HL-60/S4 treated with phorbol 12-myristate 13-acetate at 8.2 ng/mL for 4 days and 3 days (cell line): Measurements from ENCODE around the gene GPC4.

ENCODE experiments used
- in situ Hi-C: fragments of 300-500 bp; cut with MboI; formaldehyde crosslinking; loops from 2 replicates; pipeline ENCODE4 v1.15.0; 2022; ENCODE audit warnings: low sequenced_read_pairs

GPC4 gene

GRCh38 chrX:133412246-133412645 is 3.0 kb downstream of the GPC4 start:
- in situ Hi-C loops = no loop called here

GRCh38 chrX:133410550-133410949 is 4.7 kb downstream of the GPC4 start:
- in situ Hi-C loops = no loop called here

DNA sequence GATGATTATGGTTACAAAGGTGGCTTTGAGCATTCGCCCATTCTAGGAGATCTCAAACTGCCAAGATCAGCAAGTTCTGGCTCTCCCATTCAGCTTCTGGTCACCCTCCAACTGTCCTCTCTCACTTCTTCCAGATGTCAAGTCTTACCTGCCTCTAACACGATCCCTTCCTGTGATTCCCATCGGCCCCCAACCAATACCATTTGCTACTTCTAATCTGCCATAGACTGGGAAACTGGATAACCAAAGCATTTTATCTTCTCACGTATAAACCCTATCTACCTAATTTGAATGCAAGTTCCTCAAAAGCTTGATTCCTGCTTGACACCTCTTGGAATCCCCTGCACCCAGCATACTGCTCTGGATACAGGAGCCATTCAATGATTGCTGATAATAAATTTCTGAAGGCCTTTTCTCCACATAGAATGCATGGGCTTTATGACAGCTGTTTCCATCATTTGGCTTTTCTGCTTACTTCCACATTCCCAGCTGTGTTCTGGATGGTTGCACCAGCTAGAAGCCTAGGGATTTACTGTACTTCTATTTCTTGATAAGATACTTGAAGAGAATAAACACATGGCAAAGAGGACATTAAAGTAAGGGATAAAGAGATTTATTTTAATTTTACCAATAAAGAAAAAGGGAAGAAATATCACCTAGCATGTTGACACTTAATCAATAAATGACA is 9.6 kb downstream of the GPC4 start:
- in situ Hi-C loops = no loop called here

DNA sequence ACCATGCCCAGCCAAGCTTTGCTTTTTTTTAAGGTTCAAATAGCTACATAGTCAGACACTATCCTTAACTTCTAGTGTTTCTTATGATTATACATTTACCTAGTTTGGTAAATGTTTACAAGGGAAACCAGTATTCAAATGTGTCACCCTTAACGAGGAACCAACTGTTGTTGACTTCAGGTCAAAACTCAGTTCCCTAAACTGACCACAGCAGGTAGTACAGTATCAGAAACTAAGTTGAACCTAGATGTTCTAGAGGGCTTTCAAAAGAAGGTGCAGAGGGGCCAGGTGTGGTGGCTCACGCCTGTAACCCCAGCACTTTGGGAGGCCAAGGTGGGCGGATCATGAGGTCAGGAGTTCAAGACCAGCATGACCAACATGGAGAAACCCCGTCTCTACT is 11.3 kb downstream of the GPC4 start:
- in situ Hi-C loops = no loop called here

- in situ Hi-C loops = no loop called here
These were observed 12.3 kb downstream of the GPC4 start for GRCh38 chrX:133402830-133403625.

- in situ Hi-C loops = no loop called here
These were observed 13.2 kb downstream of the GPC4 start for GRCh38 chrX:133402042-133402453.

DNA sequence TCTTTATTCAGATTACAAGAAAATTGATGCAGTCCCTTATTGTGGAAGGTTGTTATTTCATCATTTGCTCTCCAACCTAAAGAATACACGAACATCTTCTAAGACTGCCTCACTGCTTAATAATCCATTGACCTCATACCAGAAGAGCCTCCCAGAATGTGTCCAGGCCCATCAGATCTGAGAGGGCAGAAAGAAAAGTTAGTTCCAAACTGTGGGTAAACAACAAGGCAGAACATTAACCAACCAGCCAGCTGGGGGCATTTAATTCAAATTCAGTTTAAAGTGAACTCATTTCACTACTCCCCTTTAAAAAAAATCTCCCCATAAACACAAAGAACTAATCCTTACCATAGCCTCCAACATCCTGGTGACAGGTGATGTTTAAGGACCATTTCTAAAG is 13.8 kb downstream of the GPC4 start:
- in situ Hi-C loops = no loop called here

DNA sequence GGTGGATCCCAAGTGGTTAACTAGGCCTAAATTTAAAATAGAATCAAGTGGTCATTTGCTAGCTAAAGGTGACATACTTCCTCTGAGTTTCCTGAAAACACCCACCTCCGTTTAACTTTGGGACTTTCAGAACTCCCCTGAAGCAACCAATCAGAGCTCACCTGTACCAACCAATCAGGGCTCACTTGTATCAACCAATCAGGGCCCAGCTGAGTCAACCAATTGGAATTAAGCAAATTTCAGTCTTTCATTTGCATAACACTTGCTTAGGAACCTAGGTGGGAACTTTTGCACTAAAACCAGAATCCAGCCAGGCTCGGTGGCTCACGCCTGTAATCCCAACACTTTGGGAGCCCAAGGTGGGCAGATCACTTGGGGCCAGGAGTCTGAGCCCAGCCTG is 15.9 kb downstream of the GPC4 start:
- in situ Hi-C loops = no loop called here

DNA sequence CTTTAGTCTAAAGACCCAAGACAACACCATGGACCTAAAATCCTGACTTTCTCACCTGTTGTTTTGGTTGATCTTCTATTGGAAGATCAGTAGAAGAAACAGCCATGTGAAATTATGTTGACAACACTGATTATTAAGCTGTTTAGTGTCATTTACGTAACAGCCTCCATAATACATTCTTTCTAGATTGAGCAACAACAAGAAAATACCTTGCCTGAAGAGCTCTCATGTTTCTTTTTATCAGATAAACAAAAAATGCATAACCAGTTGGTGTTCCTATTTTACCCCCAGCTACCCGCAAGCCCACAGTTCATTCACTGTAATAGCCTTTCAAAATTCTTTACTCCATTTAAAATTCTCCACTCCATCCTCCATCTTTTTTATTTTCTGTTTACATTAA is 20.5 kb downstream of the GPC4 start:
- in situ Hi-C loops = no loop called here

DNA sequence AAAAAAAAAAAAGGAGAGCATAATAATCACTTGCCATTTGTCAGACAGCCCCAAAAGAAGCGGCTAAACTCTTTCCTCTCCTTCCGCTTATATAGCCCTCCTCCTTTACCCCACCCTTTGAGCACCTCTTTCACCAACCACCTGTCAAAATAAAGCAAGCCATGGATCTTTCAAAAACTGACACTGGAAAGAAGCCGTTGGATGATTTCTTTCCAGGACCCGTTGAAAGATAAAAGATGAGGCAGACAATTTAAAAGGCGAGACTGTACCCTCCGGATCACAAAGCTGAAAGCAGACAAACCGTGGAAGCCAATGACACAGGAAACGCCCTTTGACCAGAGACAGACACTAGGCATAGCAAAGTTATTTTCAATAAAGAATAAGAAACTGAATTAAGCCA is 22.6 kb downstream of the GPC4 start:
- in situ Hi-C loops = no loop called here

DNA sequence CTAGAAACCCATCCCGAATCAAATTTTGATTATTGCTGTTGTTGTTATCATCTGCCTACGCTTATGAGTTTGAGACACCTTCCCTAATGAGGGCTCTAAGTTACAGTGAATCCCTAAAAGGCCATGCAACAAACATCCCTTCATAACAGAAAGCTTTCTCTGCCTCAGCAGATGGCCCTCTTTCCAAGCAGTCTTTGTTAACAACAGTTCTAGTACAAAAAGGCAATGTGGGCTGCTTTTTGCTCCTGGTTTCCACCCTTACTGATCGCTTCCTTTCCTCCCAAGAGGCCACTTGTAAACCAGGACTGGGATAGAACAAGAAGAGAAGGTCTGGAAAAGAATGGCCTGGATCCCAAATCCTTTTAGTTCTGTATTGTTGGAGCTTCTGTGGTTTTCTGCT is 24.2 kb downstream of the GPC4 start:
- in situ Hi-C loops = no loop called here

- in situ Hi-C loops = no loop called here
These were observed 24.6 kb downstream of the GPC4 start for GRCh38 chrX:133390676-133391075.

GRCh38 chrX:133389975-133390374 is 25.3 kb downstream of the GPC4 start:
- in situ Hi-C loops = no loop called here

DNA sequence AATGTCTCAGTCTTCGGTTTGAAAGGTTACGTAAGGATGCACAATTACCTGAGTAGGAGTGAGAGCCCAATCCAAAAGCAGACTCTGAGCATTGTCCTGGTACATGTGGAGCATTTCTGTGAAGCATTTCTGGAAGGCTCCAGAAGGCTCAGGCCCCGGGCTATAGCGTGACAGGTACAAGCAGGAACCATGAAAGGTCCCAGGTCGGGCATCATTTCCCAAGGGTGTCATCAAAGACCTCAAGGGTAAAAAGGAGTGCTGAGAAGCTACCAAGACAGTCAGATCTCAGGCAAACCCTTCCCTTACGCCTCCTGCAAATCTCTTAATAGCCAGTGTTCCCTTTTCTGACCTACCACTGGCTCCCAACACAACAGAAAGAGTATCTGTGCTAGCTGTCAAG is 30.8 kb downstream of the GPC4 start:
- in situ Hi-C loops = no loop called here

DNA sequence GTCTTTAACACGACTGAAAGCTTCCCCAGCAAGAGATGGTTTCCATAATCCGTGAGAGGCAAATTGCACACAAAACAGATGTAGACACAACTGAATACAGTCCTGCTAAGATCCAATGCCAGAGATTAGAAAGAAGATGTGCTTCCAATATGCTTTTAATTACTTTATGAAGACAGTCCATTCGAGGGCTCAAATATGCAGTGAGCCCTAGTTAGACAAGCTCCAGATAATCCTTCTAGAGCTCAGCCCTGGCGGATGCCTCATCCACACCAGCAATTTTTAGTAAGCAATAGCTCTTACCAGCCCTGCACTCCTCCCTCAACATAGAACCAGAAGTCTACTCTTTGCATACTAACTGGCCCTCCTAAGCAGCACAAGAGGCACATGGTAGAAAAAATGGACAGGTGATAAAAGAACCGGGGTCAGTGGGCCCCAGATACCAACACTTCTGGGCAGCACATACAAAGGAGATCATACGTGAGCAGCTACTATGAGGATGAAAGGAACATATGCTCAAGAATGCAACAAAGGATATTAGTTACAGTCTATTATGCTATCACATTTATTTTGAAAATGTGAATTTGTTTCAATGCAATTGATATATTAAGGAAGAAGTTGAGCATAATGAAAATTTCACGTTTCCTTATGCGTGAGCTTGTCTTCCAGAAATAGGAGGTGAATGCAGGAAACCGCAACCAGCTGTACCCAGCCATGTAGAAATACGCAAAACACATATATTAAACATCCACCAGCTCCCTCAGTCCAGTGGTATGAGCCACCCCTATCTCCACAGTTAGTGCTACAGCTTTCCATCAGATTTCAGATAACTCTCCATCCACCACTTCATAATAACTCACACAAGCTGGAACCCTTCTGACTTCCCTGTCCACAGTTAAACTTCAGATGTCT is 34.3 kb downstream of the GPC4 start:
- in situ Hi-C loops = no loop called here

DNA sequence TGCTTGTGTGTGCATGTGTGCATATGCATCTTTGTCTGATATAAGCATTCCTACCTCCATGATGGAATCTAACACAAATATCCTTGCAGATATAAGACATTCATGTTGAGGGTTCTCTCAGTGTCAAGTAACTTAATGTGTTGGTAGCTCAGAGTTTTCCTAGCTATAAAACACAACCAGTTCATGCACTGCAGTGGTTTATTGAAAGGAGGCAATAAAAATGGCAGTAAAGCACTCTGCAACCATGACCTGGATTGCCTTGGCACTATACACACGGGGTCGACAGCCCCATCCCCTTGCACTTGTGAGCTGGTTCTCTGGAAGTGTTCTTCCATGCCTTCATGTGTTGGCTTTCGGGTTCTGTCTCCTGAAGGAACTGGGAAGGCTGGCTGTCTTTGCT is 38.9 kb downstream of the GPC4 start:
- in situ Hi-C loops = no loop called here

DNA sequence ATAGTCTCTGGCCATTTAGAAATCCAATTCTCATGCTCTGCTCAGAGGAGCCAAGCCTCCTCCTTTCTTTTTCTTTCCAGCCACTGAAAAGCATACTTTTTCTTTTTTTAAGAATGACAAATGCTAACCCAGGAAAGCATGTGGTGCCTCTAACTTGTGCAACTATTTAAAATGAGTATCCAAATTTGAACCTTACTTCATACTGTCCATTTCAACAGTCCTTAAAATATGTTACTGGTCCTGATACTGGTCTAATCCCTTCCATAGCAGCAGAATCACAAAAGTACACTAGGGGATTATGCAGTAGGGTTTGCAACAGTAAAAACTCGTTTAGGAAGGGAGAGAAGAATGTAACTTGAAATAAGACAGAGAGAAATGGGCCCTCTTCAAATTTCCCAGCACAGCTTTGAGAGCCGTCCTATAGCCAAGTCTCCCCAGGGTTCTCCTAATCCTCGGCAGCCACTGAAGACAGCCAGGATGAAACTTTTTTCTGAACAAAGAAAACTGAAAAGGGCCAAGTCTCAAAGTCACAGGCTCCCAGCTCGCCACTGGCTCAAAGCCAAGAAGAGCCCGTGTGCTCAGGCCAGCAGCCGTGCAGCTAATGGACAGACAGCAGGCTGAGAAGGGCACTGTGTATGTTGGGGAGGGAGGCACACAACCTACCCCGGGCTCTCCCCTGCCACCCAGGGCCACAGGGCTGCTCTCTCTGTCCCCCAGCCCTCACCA is 39.5 kb downstream of the GPC4 start:
- in situ Hi-C loops = no loop called here

DNA sequence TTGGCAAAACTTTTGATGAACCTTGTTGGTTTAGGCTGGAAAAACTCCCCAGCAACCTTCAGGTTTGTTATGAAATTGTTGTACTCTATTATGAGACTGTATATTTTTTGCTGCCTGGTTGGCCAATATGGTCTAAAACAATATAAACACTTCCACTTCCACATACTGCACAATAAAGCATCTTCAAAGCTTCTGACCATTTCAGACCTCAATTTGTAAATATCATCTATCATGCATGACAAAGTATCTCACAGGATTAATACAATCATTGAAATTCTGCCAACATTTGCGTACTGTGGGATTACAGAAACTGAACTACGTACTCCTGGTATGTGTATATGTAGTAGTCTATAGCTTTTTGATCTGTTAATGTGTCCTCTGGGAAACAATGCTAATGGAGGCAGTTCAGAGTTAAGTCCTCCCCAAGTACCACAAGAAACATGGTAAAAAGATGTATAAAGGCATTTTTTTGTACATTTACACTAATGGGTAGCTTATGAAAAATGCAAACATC is 40.4 kb downstream of the GPC4 start:
- in situ Hi-C loops = no loop called here

GRCh38 chrX:133373386-133374079 is 41.8 kb downstream of the GPC4 start:
- in situ Hi-C loops = no loop called here

DNA sequence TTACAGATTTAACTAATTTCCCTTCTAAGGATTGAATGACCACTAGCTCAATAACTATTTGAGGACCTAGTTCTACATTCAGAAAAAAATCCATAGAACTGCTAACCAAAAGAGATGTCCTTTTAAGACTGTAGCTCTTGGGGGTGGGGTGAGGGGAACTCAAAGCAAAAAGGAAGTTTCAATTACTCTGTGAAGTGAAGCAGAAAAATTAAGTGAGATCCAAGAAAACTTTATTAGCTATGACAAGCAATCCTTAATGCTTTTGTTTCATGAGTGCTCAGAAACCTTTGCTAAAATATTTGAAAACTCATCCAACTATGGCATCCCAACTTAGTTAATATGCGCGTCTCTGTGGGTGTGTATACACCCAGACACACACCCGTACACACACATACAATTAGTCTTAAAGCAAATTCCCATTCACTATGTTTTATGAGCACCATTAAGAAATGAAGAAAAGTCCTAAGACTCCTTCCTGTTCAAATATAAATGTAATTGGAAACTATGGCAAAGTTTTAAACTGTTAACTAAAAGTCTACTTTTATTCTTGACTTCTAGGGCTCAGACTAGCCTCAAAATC is 44.5 kb downstream of the GPC4 start:
- in situ Hi-C loops = no loop called here
